Calu3 (cell line): Measurements from ENCODE around the gene MREG. TPM values are rescaled to one million over a fixed set of nuclear protein-coding genes. Genes with fewer than 3 reads are reported as not detected.
"Not testable (repeated sequence)": the region's sequence is repeated elsewhere in the genome, so short reads cannot be mapped to it uniquely, and the experiment has no call there.

Source experiments
- BruUV-seq: library from RNA; stranded (reverse); fragments of 400-500 nt; replicated peaks from 2 replicates; lab custom pipeline; 2021; lab: Mats Ljungman, UMichigan
- CTCF ChIA-PET: fragments of 300-600 bp; sonication (Branson Sonifier 250); formaldehyde crosslinking; loops from one replicate; lab custom pipeline; 2022; ENCODE audit warnings: antibody characterized with exemption; lab: Charles Lee
- DNase-seq: peaks from one replicate; pipeline ENCODE4 v3.0.0; 2022
- H3K27ac Mint-ChIP-seq: one replicate; pipeline ENCODE4 v1.8.0; 2022; ENCODE audit warnings: mixed read lengths; ENCODE audit not compliant: unreplicated experiment
- H3K27me3 Mint-ChIP-seq: one replicate; pipeline ENCODE4 v1.8.0; 2022; ENCODE audit warnings: mixed read lengths; ENCODE audit not compliant: unreplicated experiment
- H3K36me3 Mint-ChIP-seq: one replicate; pipeline ENCODE4 v1.8.0; 2022; ENCODE audit warnings: mild to moderate bottlenecking, moderate library complexity, mixed read lengths; ENCODE audit not compliant: insufficient read depth, unreplicated experiment
- H3K4me1 Mint-ChIP-seq: one replicate; pipeline ENCODE4 v1.8.0; 2022; ENCODE audit warnings: mild to moderate bottlenecking, low read depth, mixed read lengths; ENCODE audit not compliant: unreplicated experiment
- H3K4me3 Mint-ChIP-seq: one replicate; pipeline ENCODE4 v1.8.0; 2022; ENCODE audit warnings: mild to moderate bottlenecking, low read depth, moderate library complexity, mixed read lengths; ENCODE audit not compliant: unreplicated experiment
- H3K9me3 Mint-ChIP-seq: one replicate; pipeline ENCODE4 v1.8.0; 2022; ENCODE audit warnings: low read depth, mixed read lengths; ENCODE audit not compliant: unreplicated experiment
- intact Hi-C: fragments of 100-400 bp; cut with micrococcal nuclease; formaldehyde crosslinking; loops from one replicate; pipeline ENCODE4 v1.10.0; 2022; ENCODE audit not compliant: unreplicated experiment
- total RNA-seq: library from RNA; stranded (reverse); gene quantifications from 2 replicates; pipeline ENCODE4 v1.2.3, GENCODE V29; 2022
- TF ChIP-seq, protein P1 (sequence below): fragments of 200-600 bp; IDR thresholded peaks from one replicate; pipeline ENCODE4 v1.8.0; 2022; ENCODE audit warnings: antibody characterized with exemption; ENCODE audit not compliant: unreplicated experiment

The MREG gene
- total RNA-seq, 1 experiment from 2014 or later = 29.7 TPM

DNA sequence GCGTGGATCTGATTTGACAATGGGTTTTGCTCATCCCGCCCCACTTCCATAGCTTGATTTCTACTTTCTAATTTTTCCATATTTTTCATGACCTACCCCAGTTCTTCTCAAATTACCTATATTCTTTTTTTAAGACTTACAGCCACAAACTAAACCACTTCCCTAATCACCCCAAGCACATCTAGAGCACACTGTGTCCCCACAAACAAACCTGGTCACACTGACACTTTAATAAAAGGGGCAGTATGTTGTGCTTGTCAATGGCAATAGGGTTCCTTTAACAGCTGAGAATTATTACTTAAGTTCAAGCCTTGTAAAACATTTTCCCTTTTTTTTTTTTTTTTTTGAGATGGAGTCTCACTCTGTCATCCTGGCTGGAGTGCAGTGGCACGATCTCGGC is 47.1 kb downstream of the MREG start:
- no TSS peak for BruUV-seq
- intact Hi-C loops = no loop called here
- Mint-ChIP-seq H3K9me3 (no peaks in the 10 kb centered on the region), H3K27ac (no peak overlapping the region), H3K4me1 (no peaks in the 10 kb centered on the region), H3K4me3 (no peak overlapping the region), H3K36me3 (no peaks in the 10 kb centered on the region), H3K27me3 (no peaks in the 10 kb centered on the region)
- DNase-seq = no peak
- TF ChIP-seq, protein P1, sequence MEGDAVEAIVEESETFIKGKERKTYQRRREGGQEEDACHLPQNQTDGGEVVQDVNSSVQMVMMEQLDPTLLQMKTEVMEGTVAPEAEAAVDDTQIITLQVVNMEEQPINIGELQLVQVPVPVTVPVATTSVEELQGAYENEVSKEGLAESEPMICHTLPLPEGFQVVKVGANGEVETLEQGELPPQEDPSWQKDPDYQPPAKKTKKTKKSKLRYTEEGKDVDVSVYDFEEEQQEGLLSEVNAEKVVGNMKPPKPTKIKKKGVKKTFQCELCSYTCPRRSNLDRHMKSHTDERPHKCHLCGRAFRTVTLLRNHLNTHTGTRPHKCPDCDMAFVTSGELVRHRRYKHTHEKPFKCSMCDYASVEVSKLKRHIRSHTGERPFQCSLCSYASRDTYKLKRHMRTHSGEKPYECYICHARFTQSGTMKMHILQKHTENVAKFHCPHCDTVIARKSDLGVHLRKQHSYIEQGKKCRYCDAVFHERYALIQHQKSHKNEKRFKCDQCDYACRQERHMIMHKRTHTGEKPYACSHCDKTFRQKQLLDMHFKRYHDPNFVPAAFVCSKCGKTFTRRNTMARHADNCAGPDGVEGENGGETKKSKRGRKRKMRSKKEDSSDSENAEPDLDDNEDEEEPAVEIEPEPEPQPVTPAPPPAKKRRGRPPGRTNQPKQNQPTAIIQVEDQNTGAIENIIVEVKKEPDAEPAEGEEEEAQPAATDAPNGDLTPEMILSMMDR = no peak
- CTCF ChIA-PET = interaction anchor here (0.7 kb wide), 1 partner anchor 13 kb away, joined by 4 read pairs; no protein-coding TSS in a partner anchor

GRCh38 chr2:215965532-215966165 is 47.7 kb downstream of the MREG start:
- CTCF ChIA-PET = interaction anchor here (0.7 kb wide), 1 partner anchor 13 kb away, joined by 4 read pairs; no protein-coding TSS in a partner anchor

DNA sequence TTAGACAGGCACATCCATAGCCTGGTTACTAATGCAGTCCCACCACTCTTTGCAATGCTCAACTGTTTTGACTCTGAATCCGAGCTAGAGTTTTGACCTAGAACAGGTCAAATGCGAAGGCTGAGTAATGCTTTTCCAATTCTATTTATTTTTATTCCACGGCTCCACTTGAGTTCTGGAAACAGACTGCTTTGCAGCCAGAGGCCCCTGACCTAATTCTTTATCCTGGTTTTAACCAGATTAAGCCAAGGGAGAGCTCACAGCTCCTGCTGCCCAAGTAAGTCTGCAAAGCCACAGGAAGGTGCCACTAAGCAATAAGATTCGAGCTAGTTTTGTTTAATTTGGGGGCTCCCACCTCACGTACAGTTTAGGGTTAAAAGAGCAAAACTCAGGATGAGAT is 51.4 kb downstream of the MREG start:
- Mint-ChIP-seq H3K36me3 (peaks cover 10% of the 10 kb centered on the region), H3K9me3 (no peaks in the 10 kb centered on the region), H3K27ac (no peak overlapping the region), H3K4me1 (no peaks in the 10 kb centered on the region), H3K27me3 (no peaks in the 10 kb centered on the region), H3K4me3 (no peak overlapping the region)
- CTCF ChIA-PET = no interaction called here
- no TSS peak for BruUV-seq
- TF ChIP-seq, protein P1 = no peak
- no peak for DNase-seq
- intact Hi-C loops = no loop called here

More at GRCh38 chr2:215965532-215966165, 47.7 kb downstream of the MREG start:
- Mint-ChIP-seq H3K36me3 (no peaks in the 10 kb centered on the region), H3K27ac (no peak overlapping the region), H3K27me3 (no peaks in the 10 kb centered on the region), H3K4me1 (no peaks in the 10 kb centered on the region), H3K4me3 (no peak overlapping the region), H3K9me3 (no peaks in the 10 kb centered on the region)
- BruUV-seq = no TSS peak
- no peak for DNase-seq
- TF ChIP-seq, protein P1 = no peak
- intact Hi-C loops = no loop called here

DNA sequence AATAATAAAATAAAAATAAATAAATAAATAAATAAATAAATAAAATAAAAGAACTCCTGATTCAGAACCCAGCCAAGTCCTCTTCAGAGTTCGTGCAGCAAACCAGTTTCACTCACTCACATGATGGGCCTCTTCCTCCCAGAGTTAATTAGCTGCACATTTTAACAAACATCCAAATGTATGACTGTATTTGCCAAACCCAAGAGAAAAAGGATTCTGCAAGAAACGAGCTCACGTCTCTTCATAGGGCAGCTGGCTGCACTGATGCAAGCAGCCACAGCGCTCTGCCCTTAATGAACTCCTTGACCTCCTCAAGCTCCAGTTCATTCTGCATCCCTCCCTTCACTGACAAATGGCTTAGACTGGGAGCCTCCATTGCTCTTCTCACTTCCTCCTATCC is 55.1 kb downstream of the MREG start:
- no peaks in the 10 kb centered on the region for H3K27me3 Mint-ChIP-seq
- CTCF ChIA-PET = interaction anchor here (1.4 kb wide), 1 partner anchor 8 kb away, joined by 3 read pairs; no protein-coding TSS in a partner anchor

DNA sequence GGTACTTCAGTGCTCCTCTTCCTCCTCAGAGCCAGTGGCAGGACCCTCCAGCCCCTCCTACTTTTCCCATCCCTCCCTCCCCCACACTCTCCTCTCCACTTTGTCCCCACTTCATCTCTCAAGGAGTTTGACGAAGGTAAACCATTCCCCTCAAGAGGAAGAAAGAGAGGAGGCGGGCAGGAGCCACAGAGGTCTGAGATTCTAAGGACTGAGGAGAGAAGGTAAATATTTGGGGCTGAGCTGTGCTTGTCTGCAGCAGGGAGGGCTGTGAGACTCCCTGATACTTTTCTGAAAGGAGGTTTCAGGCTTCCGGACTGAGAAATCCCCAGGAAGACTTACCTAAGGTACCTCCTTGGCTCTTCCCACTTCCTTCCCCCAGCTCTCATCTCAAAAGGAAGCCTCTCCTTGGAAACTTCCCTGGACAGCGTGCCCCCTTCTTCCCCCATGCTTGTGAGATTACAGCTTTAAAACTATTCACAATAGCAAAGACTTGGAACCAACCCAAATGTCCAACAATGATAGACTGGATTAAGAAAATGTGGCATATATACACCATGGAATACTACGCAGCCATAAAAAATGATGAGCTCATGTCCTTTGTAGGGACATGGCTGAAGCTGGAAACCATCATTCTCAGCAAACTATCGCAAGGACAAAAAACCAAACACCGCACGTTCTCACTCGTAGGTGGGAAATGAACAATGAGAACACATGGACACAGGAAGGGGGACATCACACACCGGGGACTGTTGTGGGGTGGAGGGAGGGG is 55.8 kb downstream of the MREG start:
- DNase-seq, H3K4me3 Mint-ChIP-seq, H3K9me3 Mint-ChIP-seq, BruUV-seq, H3K27ac Mint-ChIP-seq, H3K27me3 Mint-ChIP-seq, CTCF ChIA-PET, intact Hi-C loops, H3K36me3 Mint-ChIP-seq: not testable (repeated sequence)
- H3K4me1 Mint-ChIP-seq = peaks cover 11% of the 10 kb centered on the region

More for the DNA sequence above, 55.1 kb downstream of the MREG start:
- DNase-seq = no peak
- no TSS peak for BruUV-seq
- Mint-ChIP-seq H3K27ac (no peak overlapping the region), H3K4me3 (no peak overlapping the region), H3K9me3 (no peaks in the 10 kb centered on the region), H3K4me1 (peaks cover 4% of the 10 kb centered on the region), H3K36me3 (peaks cover 10% of the 10 kb centered on the region)
- TF ChIP-seq, protein P1 = no peak
- intact Hi-C loops = no loop called here
